ENCODE results near the gene MDN1.
"Not testable (repeated sequence)": the region's sequence is repeated elsewhere in the genome, so short reads cannot be mapped to it uniquely, and the experiment has no call there.

Gene MDN1

GRCh38 chr6:89758830-89759229, 60.8 kb downstream of the MDN1 start:
- DNase-seq, result no peak

- no peak for DNase-seq
Observed at GRCh38 chr6:89750338-89750737, 69.3 kb downstream of the MDN1 start.

DNA sequence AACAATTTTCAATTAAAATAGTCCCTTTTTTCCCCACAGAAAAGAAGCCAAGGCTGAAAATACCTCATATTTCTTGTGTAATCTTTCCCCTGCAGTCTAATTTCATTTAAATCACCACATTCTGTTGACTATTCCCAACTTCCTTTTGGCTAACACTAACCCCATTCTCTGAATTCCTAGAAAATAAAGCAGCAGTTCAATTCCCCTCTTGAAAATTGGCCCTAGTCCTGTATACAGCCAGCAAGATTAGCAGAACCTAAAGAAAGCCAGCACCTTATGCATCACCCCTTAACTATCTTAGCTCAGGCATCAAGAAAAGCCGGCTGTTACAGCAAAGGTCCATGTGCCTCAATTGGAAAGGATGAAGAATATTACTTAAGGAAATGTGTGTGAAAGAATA, 69.7 kb downstream of the MDN1 start:
- no peak for DNase-seq

- no peak for DNase-seq
Observed at GRCh38 chr6:89745716-89746115, 73.9 kb downstream of the MDN1 start.

DNA sequence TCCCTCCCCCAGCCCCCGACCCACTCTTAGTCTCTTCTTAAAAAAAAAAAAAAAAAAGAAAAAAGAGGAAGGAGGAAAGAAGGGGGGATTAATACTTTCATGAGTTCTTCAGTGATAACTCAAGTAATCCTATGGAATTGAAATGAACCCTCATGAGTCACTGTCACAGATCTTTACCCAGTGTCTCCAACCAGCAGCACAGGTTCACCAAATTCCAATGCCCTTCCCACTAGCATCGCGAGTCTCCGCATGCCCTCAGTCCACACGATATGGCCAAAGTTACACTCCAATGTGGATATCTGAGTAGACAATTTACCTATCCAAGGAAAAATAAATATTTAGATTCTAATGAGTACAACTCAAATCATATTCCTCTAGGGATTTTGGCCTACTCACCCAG, 74.5 kb downstream of the MDN1 start:
- no peak for DNase-seq

- DNase-seq, result no peak
Observed at GRCh38 chr6:89736893-89737292, 82.7 kb downstream of the MDN1 start.

GRCh38 chr6:89734526-89734925, 85.1 kb downstream of the MDN1 start:
- no peak for DNase-seq

- no peak for DNase-seq
Observed at GRCh38 chr6:89731924-89732567, 87.5 kb downstream of the MDN1 start.

DNA sequence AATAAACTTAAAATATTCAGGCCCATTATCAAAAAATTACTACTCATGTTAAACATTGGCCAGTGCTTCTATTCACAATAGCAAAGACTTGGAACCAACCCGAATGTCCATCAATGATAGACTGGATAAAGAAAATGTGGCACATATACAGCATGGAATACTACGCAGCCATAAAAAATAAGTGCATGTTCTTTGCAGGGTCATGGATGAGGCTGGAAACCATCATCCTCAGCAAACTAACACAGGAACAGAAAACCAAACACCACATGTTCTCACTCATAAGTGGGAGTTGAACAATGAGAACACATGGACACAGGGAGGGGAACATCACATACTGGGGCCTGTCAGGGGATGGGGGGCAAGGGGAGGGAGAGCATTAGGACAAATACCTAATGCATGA, 88.3 kb downstream of the MDN1 start:
- not testable (repeated sequence) for DNase-seq

DNA sequence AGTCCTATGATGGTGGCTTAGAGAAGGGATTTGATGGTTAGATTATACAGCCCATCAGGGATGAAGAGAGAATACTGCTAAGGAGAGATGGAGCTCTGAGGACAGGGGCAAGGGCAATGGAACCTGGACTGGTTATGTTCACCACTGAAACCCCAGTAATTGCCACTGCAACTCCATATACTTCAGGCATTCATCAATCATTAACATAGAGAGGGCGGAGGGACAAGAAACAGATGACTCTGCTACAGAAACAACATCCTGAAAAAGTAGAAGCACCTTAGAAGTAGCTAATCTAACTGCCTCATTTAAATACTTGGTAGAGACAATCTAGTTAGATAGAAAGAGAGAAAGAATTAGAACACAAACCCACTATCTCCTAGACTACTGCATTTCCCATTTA, 89.8 kb downstream of the MDN1 start:
- DNase-seq, result no peak

DNA sequence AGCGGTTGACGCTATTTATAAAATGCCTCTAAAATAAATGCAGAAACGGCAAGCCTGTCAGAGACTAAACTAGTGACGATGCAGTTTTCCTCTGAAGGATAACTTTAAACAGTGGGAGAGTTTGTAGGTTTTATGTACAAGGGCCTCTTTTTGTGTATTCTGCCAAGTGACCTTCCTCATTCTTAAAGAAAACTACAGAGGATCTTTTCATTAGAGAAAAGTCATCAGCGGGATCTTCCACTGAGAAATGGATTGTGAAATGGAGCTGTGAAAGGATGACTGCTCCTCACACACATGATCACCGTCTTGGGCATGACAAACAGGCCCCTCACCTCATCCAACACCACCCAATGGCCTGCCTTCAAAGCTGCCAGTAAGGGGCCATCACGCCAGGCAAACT, 92.1 kb downstream of the MDN1 start:
- DNase-seq, result no peak

DNA sequence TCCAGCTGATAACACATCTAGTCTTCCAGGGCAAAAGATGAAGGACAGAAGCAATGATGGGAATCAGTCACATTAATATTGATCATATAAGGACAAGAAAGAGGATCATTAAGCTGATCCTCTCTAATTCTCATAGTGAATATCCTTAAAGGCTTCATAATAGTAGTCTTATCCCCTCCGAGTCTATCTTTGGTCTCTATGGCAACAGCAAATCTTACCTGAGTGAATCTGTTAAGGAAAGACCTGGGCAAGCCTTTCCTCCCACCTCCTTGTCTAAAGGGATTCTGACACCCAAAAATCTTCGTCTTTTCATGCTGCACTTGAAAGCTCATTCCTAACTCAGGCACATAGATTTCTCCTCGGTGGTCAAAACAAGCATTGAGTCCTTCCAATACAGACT, 94.6 kb downstream of the MDN1 start:
- DNase-seq, result no peak

GRCh38 chr6:89723046-89723445, 96.5 kb downstream of the MDN1 start:
- no peak for DNase-seq

DNA sequence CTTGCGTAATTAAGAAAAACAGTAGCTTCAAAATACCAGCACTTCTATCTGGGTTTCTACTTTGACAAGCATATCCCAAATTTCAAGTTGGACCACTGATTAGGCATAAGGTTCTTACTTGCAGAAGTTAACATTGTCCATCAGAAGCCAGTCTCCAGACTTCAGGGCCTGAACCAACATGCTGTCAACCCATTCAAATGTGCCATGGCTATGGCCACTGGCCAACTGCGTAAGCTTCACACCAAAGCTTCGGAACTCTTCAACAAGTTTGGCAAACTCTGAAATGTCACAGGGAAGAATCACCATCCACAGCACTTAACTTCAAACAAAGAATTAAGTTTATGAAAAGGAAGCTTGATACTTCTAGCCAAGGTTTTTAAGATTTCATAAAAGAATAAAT, 103.1 kb downstream of the MDN1 start:
- DNase-seq, result no peak

DNA sequence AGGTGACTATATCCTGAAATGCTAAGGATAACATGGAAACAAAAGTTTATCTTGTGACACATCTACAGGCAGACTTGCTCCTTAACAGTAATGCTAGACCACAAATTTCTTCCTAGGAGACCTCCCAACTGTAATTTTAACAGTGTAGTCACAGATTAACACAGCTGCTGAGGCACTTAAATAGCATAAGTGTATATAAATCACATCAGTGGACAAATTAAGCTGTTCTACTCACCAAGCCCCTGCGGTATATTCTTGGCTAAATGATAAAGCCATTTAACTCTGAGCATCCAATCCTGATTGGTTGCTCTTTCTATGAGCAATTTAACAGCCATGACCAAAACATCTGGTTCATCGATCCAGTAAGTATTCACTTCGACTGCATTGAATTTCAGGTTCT, 107.8 kb downstream of the MDN1 start:
- no peak for DNase-seq

- DNase-seq, result no peak
Observed at GRCh38 chr6:89708316-89708715, 111.3 kb downstream of the MDN1 start.

DNA sequence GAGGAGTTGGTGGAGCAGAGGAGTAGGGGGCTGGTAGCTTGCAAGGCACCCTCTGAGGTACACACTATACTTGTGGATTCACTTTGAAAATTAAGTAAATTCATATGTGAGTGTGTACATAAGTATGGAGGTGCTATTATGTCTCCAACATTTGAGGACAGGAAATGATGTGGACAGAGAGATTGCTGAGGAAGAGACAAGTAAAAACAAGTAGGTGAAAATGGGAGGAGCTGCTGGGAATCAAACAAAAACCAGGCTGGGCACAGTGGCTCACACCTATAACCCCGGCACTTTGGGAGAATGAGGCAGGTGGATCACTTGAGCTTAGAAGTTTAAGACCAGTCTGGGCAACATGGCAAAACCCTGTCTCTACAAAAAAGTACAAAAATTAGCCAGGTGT, 111.8 kb downstream of the MDN1 start:
- no peak for DNase-seq

DNA sequence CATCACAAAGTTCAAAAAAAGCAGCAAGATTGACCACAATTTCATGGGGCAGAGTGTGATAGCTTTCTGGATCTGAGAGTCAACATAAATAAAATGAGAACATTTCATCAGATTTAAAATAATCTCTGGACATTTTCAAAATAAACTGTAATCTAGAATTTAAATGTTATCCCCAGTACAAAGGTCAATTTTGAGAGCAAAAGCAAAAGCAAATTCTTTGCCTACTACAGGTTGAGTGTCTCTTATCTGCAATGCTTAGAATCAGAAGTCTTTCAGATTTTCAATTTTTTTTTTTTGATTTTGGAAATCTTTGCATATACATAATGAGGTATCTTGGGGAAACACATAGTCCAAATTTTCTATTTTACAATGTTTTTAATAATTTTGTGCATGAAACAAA, 113.5 kb downstream of the MDN1 start:
- no peak for DNase-seq

- no peak for DNase-seq
Observed at GRCh38 chr6:89703292-89703691, 116.3 kb downstream of the MDN1 start.

DNA sequence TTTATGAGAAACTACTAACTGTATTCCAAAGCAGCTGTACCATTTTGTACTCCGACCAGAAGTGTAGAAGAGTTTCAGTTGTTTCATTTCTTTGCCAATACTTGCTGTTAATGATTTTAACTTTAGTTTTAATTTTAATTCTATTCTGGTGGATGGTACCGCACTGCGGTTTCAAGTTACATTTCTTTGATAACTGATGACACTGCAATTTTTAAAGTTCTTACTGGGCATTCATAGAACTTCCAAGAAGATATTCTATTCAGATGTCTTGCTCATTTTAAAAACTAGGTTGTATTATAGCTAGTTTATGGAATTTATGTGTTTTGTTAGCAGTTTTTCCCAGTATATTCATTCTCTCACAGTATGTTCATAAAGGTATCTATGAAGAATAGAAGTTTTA, 117.2 kb downstream of the MDN1 start:
- DNase-seq, result no peak

DNA sequence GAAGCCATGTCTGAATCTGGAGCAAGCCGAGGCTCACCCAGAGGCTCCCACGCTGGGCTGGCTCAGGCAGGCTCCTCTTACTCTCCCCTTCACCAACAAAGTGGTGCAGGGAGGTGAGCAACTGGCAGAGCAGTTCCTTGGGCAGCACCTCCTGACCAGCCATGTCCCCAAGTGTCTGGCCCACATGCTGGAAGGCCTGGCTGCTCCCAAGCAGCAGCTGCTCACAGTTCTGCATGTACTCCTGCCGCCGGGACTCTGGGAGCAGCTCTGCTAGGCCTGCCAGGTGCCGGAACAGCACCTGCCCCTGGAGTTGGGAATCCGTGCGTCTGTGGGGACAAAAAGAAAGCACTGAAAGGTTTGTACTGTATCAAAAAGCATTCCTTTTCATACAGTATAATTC, 123.9 kb downstream of the MDN1 start:
- no peak for DNase-seq

DNA sequence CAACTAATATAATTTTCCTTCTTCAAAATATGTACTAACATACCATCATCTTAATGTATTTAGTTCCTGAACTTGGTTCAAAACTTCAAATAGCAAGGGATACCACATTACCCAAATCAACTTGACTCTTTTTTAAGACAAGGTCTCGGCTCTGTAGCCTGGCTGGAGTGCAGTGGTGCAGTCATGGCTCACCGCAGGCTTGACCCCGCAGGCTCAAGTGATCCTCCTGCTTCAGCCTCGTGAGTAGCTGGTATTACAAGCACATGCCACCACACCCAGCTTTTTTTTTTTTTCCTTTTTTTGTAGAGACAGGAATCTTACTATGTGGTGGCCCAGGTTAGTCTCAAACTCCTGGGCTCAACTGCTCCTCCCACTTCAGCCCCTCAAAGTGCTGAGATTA, 125.2 kb downstream of the MDN1 start:
- no peak for DNase-seq

- no peak for DNase-seq
Observed at GRCh38 chr6:89693207-89693606, 126.4 kb downstream of the MDN1 start.

DNA sequence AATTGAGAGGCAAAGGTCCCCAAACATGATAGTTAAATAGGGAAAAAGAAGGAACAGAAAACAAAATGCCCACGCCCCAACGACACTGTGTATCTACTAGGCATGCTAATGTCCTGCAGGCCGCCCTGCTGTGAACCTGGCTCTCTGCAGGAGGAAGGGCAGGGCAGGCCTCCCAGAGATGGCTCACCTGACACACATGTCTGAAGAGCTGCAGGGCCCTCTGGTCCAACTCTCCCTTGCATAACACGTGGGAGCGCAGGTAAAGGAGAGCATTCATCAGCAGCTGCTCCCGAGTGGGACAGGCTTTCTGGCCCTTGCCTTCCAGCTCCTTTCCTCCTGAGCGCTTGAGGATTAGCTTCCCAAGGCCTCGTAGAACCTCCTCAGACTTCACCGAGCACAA, 127.3 kb downstream of the MDN1 start:
- no peak for DNase-seq

- DNase-seq, result no peak
Observed at GRCh38 chr6:89690944-89691324, 128.7 kb downstream of the MDN1 start.

GRCh38 chr6:89689732-89690131, 129.9 kb downstream of the MDN1 start:
- DNase-seq, result no peak
